ENCODE results near the gene CACNA1D. TPM values are rescaled to one million over a fixed set of nuclear protein-coding genes. Genes with fewer than 3 reads are reported as not detected.

CACNA1D gene
- total and polyA plus RNA-seq, 12 donors, result 0.04 to 1.9 (median 0.49) TPM

DNA sequence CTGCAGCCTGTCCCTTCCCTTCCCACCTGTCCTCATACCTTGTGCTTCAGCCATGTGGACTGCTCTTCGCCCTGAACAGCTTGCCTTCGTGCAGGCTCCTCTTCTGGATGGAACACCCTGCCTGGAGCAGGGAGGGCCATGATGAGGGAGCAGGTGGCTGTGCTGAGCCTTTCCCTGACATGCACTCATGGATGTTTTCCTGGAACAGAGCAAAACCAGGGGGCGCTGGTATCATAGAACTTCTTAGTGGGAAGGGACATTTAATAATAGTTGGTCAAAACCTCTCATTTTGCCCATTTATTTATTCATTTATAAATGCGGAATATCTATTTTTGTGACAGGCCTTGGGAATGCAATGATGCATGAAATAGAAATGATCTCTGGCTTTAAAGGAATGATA is 149.3 kb downstream of the CACNA1D start:
- no peaks in the 10 kb centered on the region for H3K9me3 ChIP-seq
- TF ChIP-seq CTCF (IDR thresholded peaks at IDR 0.05), result no peak
- peaks cover 0 to 11% (median 0%) of the 10 kb centered on the region in 7 donors for H3K27me3 ChIP-seq
- H3K4me1 ChIP-seq, result no peaks in the 10 kb centered on the region
- no peak overlapping the region for H3K27ac ChIP-seq
- intact Hi-C loops (cut with DNase I), result no loop called here
- ATAC-seq (no peak), DNase-seq (no peak)
- WGBS, 2 donors, result 74 to 77% methylated on average over 4 of the region's 4 CpGs
- H3K4me3 ChIP-seq, result no peak overlapping the region
- H3K36me3 ChIP-seq, result no peaks in the 10 kb centered on the region

- Histone ChIP-seq H3K4me3 (no peak overlapping the region), H3K27ac (no peak overlapping the region), H3K36me3 (no peaks in the 10 kb centered on the region), H3K9me3 (no peaks in the 10 kb centered on the region), H3K27me3 (peaks cover 0 to 11% (median 0%) of the 10 kb centered on the region in 7 donors), H3K4me1 (no peaks in the 10 kb centered on the region)
- no peak for TF ChIP-seq CTCF (IDR thresholded peaks at IDR 0.05)
- 83% methylated on average over 3 of the region's 3 CpGs for WGBS, 2 donors
- no peak for DNase-seq
- intact Hi-C loops (cut with DNase I), result no loop called here
- ATAC-seq, result no peak
Observed at GRCh38 chr3:53645754-53646153, 151.3 kb downstream of the CACNA1D start.

DNA sequence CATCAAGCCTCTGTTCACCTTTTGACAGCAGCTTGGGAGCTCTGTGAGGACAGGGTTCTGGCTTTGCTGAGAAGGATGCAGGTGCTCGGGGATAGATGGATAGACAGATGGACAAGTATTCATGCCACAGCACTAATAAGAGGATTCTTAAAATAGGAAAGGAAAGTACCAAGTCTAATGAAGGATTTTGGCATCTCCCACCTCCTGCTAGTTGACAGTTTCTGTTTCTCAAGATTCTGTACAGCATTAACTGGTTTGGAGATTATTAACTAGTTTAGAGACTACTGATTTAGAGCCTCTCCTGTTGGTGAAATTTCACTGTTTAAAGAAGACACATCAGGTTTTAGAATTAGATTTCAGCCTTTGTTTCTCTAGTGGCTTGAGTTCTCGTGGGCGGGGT is 152.3 kb downstream of the CACNA1D start:
- Histone ChIP-seq H3K36me3 (no peaks in the 10 kb centered on the region), H3K27me3 (peaks cover 0 to 11% (median 0%) of the 10 kb centered on the region in 7 donors), H3K27ac (no peak overlapping the region), H3K4me1 (no peaks in the 10 kb centered on the region), H3K9me3 (no peaks in the 10 kb centered on the region), H3K4me3 (no peak overlapping the region)
- ATAC-seq (no peak), DNase-seq (no peak)
- no peak for TF ChIP-seq CTCF (IDR thresholded peaks at IDR 0.05)
- 76 to 79% methylated on average over 3 of the region's 3 CpGs for WGBS, 2 donors
- intact Hi-C loops (cut with DNase I), result no loop called here

DNA sequence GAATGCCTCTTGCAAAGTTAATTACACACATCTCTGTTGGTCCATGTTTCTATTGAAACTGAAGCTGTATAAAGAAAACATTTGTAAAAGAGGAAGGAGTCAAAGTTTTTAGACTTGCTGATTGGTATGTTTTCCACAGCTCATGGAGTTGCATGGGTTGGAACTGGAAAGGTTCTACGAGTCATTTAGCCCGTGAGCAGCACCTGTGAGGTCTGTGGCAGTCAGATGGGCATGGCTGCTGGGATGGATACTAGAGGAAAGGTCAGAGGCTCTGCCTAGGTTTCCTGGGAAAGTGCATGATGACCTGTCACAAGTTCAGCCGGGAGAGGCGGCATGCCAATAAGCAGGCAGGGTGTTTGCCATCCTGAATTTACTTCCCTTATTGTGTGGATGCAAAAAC is 155.4 kb downstream of the CACNA1D start:
- H3K4me1 ChIP-seq, result no peaks in the 10 kb centered on the region
- intact Hi-C loops (cut with DNase I), result no loop called here
- no peaks in the 10 kb centered on the region for H3K36me3 ChIP-seq
- peaks cover 0 to 11% (median 0%) of the 10 kb centered on the region in 7 donors for H3K27me3 ChIP-seq
- no peak for DNase-seq
- peaks cover 0 to 19% (median 3%) of the 10 kb centered on the region in 11 donors for H3K9me3 ChIP-seq
- H3K4me3 ChIP-seq, result no peak overlapping the region
- 84% methylated on average over 4 of the region's 4 CpGs for WGBS, 2 donors
- H3K27ac ChIP-seq, result no peak overlapping the region
- TF ChIP-seq CTCF (IDR thresholded peaks at IDR 0.05), result no peak
- no peak for ATAC-seq
